Measurements from ENCODE around the gene RFX5.
A peak's percentile ranks its signal among the peaks of the same experiment; 100 is the strongest.
"Not testable (repeated sequence)": the region's sequence is repeated elsewhere in the genome, so short reads cannot be mapped to it uniquely, and the experiment has no call there.

RFX5 gene

DNA sequence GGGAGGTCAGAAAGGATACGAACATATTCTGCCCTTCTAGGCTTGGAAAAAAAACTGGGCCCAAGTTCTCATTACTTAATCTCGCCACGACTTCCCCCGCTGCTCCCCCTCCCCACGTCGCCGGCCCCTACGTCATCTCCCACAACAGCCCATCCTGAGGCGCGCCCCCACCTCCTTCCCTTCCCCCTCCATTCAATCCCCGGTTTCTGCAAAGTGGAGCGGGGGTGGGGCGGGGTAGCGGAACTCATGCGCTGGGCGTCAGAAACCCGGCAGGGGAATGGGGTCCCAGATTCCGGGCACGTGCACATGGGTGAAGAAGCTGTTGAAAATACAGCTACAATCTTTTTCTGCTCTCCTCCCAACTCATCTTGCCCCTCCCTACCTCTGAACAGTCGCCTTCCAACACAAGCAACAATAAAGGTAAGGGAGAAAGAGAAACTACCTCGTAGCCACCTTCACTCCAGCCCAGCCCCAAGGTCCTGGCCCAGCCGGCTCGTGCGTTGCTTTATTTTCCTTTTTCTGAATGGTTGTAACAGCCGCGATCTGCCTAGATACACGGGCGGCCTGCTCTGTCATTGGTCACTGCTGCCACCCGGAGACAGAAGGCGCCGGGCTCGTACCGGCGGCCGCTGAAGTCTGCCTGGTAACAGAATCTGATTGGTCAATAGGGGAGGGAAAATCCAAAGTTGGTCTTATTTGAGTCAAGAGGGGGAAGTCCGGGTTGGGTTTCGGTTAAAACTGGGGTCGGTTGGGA, at the start of gene RFX5:
Gene RFX5, minus strand, starts transcription at position 484 of the 754 bp plus-strand sequence. CDS start 932 bp downstream, outside the sequence.
- FAIRE-seq = peak; percentile 89
- DNase-seq (ENCODE audit: insufficient read length, low spot score) = peak; percentile 69

GRCh38 chr1:151396265-151396664, 49.2 kb upstream of the RFX5 start:
- not testable (repeated sequence) for DNase-seq (ENCODE audit: insufficient read length, low spot score); FAIRE-seq

- FAIRE-seq (no peak), DNase-seq (ENCODE audit: insufficient read length, low spot score) (no peak)
These were observed 46.5 kb upstream of the RFX5 start for GRCh38 chr1:151393583-151393982.

- DNase-seq (ENCODE audit: insufficient read length, low spot score) (no peak), FAIRE-seq (no peak)
These were observed 44.1 kb upstream of the RFX5 start for GRCh38 chr1:151391079-151391563.

DNA sequence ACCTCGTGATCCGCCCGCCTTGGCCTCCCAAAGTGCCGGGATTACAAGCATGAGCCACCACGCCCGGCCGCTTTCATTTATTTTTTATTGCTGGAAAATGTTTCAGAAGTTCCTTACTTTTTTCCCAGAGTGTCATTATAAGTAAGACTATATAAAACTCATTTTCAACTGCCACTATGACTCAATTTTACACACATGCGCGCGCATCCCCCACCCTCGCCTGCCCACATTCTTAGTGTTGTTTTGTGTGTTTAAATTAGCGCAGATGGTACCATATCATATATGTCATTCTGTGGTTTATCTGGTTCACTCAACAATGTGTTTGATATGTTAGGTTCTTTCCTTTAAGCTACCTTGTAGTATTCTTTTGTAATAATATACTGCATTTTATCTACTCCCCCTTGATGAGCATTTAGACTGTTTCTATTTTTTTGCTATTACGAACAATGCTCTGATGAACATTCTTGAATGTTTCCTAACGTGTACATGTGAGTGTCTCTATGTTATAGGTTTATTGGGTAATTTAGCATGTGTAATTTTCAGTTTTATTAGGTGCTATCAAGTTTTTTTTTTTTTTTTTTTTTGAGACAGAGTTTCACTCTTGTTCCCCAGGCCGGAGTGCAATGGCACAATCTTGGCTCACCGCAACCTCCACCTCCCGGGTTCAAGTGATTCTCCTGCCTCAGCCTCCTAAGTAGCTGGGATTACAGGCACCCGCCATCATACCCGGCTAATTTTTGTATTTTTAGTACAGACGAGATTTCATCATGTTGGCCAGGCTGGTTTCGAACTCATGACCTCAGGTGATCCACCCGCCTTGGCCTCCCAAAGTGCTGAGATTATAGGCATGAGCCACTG, 43.4 kb upstream of the RFX5 start:
- DNase-seq (ENCODE audit: insufficient read length, low spot score); FAIRE-seq: not testable (repeated sequence)

- no peak for DNase-seq (ENCODE audit: insufficient read length, low spot score)
- FAIRE-seq = no peak
These were observed 39.0 kb upstream of the RFX5 start for GRCh38 chr1:151386002-151386401.

- FAIRE-seq (no peak), DNase-seq (ENCODE audit: insufficient read length, low spot score) (no peak)
These were observed 37.5 kb upstream of the RFX5 start for GRCh38 chr1:151384584-151384983.

DNA sequence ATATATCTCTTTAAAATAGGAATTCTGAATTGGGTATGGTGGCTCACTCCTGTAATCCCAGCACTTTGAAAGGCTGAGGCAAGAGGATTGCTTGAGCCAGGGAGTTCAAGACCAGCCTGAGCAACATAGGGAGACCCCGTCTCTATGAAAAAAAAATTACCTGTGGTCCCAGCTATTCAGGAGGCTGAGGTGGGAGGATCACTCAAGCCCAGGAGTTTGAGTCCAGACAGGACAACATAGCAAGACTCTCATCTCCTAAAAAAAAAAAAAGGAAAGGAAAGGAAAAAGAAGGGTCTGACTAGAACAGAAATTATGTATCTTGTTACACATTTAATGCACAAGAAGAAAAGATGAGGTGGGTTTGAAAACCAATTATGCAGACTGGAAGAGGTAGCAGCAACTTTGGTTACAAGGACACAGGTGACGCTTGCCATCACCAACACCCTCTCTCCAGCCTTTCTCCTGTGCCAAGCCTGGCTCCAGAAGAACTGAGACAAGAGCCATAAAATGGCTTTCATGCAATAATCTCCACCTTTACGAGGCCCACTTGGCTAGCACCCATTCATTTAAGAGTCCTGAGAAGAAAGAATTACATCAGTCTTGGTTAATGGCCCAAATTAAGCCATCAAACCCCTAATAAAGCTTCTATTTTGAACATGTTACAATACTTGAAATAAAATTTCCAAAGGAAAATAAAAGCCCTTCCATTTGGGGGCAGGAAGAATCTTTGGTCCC, 30.3 kb upstream of the RFX5 start:
- FAIRE-seq (no peak), DNase-seq (ENCODE audit: insufficient read length, low spot score) (no peak)

DNA sequence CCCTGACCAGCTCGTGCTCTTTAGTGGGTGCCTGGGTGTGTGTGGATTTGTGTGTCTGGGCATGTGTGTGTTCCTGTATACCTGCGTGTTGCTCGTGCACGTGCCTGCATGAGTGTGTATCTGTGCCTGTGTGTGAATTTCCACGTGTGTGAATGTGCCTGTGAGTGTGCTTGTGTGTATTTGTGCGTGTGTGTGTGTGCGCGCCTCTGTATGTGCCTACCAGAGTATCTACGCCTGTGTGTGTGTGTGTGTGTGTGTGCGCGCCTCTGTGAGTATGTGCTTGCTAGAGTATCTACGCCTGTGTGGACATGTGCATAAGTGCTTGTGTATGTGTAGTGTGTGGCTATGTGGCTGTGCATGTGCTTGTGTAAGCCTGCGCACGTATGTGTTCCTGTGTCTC, 26.1 kb upstream of the RFX5 start:
- DNase-seq (ENCODE audit: insufficient read length, low spot score) (no peak), FAIRE-seq (no peak)

- FAIRE-seq (no peak), DNase-seq (ENCODE audit: insufficient read length, low spot score) (no peak)
These were observed 25.2 kb upstream of the RFX5 start, which contains the start of gene SELENBP1 for GRCh38 chr1:151372058-151372934. Gene SELENBP1 (minus strand): TSS chr1:151372705. CDS start chr1:151372641, 64 bp downstream.

DNA sequence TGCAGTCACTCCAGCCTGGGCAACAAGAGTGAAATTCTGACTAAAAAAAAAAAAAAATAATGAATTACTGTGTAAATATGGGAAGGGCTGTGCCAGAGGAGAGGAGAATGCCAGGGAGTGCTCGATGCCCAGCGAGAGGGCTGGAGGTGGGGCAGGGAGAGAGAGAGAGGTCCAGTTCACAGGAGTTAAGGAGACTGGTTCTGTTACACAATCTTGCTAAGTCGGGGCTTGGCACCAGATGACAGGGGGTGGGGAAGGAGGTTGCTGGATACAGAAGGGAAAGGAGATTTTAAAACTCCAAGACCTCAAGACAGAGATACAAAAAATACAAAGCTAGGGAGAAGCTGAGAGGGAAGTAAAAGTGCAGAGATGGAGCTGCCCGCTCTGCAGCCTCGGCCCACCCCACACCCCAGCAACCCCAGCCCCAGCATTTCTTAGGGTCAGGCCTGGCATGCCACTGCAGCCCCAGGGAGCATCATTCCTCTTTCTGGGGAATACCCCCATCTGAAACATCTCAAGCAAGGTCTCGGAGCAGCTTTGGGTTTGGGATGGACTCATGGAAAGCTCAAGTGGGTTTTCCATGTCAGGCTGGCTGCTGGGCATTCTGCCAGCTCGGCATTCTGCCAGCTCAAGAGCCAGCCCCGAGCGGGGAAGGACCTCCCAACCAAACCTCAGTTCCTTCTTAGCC, 24.5 kb upstream of the RFX5 start:
- no peak for FAIRE-seq
- DNase-seq (ENCODE audit: insufficient read length, low spot score) = no peak

DNA sequence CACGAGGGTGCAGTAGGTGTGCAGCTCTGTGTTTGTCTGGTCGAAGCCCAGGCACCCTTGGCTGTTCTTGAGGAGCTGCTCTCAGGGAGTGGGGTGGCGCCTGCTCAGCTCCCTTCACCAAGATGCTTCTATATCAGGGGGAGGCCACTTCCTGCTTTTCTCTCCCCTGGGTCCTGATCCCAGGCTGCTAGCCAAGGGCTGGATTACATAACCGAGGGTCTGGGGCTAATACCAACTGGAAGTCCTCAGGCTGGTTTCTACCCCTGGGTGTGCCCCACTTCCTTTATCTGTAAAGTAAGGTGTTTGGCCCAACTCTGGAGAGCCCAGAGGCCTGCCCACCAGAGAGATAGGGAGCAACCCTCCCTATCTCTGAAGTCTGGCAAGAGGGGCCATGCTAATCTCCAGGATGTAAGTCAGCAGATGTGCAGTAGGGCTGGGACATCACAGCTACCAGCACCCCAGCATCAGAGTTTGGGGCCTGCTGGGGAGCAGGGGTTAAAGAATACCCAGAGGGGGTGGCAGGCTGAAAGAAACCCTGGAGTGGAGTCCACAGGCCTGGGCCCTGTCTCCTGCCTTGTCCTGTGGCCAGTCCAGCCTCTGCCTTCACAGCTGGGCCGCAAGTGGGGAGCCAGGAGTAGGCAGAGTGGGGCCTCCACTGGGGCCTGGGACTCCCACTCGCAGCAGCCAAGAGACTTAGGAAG, 23.3 kb upstream of the RFX5 start:
- DNase-seq (ENCODE audit: insufficient read length, low spot score) (no peak), FAIRE-seq (no peak)

GRCh38 chr1:151369621-151370048, 22.6 kb upstream of the RFX5 start:
- FAIRE-seq (no peak), DNase-seq (ENCODE audit: insufficient read length, low spot score) (no peak)

DNA sequence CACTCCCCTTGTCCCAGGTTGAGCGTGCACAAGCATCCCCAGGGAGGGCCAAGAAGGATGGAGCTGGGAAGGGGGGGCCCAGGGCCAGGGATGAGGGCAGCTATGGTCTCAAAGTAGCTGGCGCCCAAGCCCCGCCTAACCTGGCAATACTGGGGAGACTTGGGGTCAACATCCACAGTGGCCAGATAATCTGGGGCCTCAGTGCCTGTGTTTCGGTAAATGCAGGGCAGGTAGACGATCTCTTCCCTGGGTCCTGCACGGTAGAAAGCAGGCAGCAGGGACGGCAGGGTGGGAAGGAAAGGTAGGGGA, 22.2 kb upstream of the RFX5 start:
- no peak for FAIRE-seq

GRCh38 chr1:151368393-151369301, 21.6 kb upstream of the RFX5 start:
- DNase-seq (ENCODE audit: insufficient read length, low spot score) (no peak), FAIRE-seq (no peak)

More for the DNA sequence above, 22.2 kb upstream of the RFX5 start:
- no peak for DNase-seq (ENCODE audit: insufficient read length, low spot score)

GRCh38 chr1:151367658-151368392, 20.8 kb upstream of the RFX5 start:
- FAIRE-seq = no peak
- no peak for DNase-seq (ENCODE audit: insufficient read length, low spot score)

- no peak for FAIRE-seq
- no peak for DNase-seq (ENCODE audit: insufficient read length, low spot score)
These were observed 17.9 kb upstream of the RFX5 start for GRCh38 chr1:151364996-151365395.
